ENCODE data around the gene TMEM132C.

DNA sequence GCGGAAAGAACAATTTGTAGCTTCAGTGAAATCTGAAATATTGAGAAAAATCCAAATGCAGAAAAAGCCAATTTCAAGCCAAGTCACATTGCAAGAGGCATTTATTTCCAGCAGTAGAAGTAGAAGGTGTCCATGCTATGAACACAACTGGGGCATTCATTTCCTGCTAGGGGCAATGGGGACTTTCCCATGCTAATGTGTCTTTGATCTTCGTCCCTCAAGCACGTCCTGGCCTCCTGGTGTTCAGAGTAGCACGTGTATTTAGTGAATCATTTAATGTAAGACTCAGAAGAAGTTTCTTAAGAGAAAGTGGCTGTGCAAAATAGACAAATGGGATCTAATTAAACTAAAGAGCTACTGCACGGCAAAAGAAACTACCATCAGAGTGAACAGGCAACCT, 267.9 kb downstream of the TMEM132C start:
- TF ChIP-seq POLR2A (IDR thresholded peaks at IDR 0.05; ENCODE audit: low read depth, low read length) = no peak
- TF ChIP-seq TAF1 (IDR thresholded peaks at IDR 0.05; ENCODE audit: low read depth, low read length) = no peak
